MCF 10A (cell line): ENCODE results near the gene PRRX2. TPM values are rescaled to one million over a fixed set of nuclear protein-coding genes. Genes with fewer than 3 reads are reported as not detected.

Experiments used
- BruUV-seq: library from RNA; stranded (reverse); fragments of 400-500 nt; replicated peaks from 2 replicates; lab custom pipeline; 2021; lab: Mats Ljungman, UMichigan
- CTCF ChIA-PET: fragments of 300-600 bp; sonication (Branson Sonifier 250); formaldehyde crosslinking; extraction: SDS; loops from one replicate; lab custom pipeline; 2021; ENCODE audit warnings: antibody characterized with exemption, inconsistent platforms; lab: Yijun Ruan, JAX
- POLR2A ChIA-PET: fragments of 300-600, 350-650 bp; sonication (Branson Sonifier 250); formaldehyde crosslinking; extraction: SDS; loops from one replicate; lab custom pipeline; 2020; ENCODE audit warnings: antibody characterized with exemption, inconsistent platforms; lab: Yijun Ruan, JAX
- DNase-seq: peaks from one replicate; pipeline ENCODE4 v3.0.0-alpha.2; 2018; ENCODE audit not compliant: unreplicated experiment
- H3K27ac Mint-ChIP-seq: one replicate; pipeline ENCODE4 v1.8.0; 2022; ENCODE audit warnings: mild to moderate bottlenecking, low read depth, mixed read lengths; ENCODE audit not compliant: unreplicated experiment
- H3K27me3 Mint-ChIP-seq: one replicate; pipeline ENCODE4 v1.8.0; 2022; ENCODE audit warnings: mixed read lengths; ENCODE audit not compliant: insufficient read depth, unreplicated experiment
- H3K36me3 Mint-ChIP-seq: one replicate; pipeline ENCODE4 v1.8.0; 2022; ENCODE audit warnings: mild to moderate bottlenecking, moderate library complexity, mixed read lengths; ENCODE audit not compliant: insufficient read depth, unreplicated experiment
- H3K4me1 Mint-ChIP-seq: one replicate; pipeline ENCODE4 v1.8.0; 2022; ENCODE audit warnings: mixed read lengths; ENCODE audit not compliant: insufficient read depth, unreplicated experiment
- H3K4me3 Mint-ChIP-seq: one replicate; pipeline ENCODE4 v1.8.0; 2022; ENCODE audit warnings: mild to moderate bottlenecking, moderate library complexity, mixed read lengths; ENCODE audit not compliant: unreplicated experiment
- H3K9me3 Mint-ChIP-seq: one replicate; pipeline ENCODE4 v1.8.0; 2022; ENCODE audit warnings: mixed read lengths; ENCODE audit not compliant: unreplicated experiment
- intact Hi-C: fragments of 100-400 bp; cut with micrococcal nuclease; formaldehyde crosslinking; loops from 2 replicates; pipeline ENCODE4 v1.14.1; 2022
- total RNA-seq: library from RNA; stranded (reverse); gene quantifications from 2 replicates; pipeline ENCODE4 v1.2.3, GENCODE V29; 2022
- TF ChIP-seq, protein P1 (sequence below): fragments of 200-600 bp; IDR thresholded peaks from one replicate; pipeline ENCODE4 v1.8.0; 2022; ENCODE audit warnings: antibody characterized with exemption, mild to moderate bottlenecking; ENCODE audit not compliant: unreplicated experiment

Gene PRRX2
- total RNA-seq, 1 experiment from 2014 or later = not detected

DNA sequence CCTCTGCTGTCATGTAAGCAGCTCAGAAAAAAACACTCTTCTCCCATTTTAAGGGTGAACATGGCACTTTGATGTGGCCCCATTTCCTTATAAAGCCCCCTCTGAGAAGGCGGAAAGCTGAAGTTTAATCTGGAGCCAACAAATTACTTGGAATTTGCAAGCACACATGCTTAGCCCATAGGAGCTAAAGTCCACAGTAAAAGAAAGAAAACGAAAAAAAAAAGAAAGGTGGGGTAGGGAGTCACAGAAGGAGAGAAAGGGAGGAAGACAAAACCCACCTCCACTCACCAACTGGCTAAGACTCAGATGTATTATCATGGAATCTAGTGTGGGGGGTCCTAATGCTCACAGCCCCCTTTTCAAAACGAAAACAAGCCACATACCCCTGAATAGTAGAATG is 30.4 kb downstream of the PRRX2 start:
- H3K4me3 Mint-ChIP-seq = no peak overlapping the region
- CTCF ChIA-PET = interaction anchor here (0.7 kb wide), 1 partner anchor 1834 kb away, joined by 3 read pairs; no protein-coding TSS in a partner anchor
- no peak overlapping the region for H3K27ac Mint-ChIP-seq

DNA sequence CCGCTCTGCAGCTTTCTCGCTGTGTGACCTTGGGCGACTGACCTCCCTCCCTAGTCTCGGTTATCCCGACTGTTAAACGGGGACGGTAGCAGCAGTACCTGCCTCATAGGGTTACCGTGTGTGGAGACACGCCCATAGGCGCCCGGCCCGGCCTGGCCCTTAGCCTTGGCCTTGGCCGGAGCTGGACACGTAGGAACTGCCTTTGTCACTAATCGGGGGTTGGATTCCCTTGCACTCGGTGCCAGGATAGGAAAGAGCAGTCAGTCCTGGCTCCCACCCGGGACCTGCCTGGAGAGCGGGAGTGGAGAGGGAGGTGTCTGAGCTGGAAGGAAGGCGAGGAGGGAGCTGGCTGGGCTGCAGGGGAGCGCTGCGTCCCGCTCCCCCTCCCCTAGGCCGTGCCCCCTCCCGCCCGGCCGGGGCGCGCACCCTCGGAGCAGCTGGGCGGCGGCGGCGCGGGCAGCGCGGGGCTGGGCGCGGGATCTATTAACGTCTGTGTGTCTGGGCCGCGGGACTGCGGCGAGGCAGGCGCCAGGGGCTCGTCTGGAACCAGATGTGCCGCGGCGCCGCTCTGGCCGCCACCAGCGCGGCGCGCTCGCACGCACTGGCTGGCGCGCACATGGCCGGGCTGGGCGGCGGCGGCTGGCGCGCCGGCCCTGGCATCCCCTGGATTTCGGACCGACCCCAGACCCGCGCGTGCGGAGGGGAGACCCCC is 31.7 kb downstream of the PRRX2 start:
- Mint-ChIP-seq H3K27ac (no peak overlapping the region), H3K27me3 (peaks cover 25% of the 10 kb centered on the region), H3K36me3 (no peaks in the 10 kb centered on the region), H3K9me3 (no peaks in the 10 kb centered on the region), H3K4me3 (peak overlapping the region; percentile 61), H3K4me1 (no peaks in the 10 kb centered on the region)
- CTCF ChIA-PET = interaction anchor here (0.6 kb wide), 1 partner anchor 29 kb away, joined by 4 read pairs; no protein-coding TSS in a partner anchor
- POLR2A ChIA-PET = no interaction called here
- DNase-seq = no peak
- TF ChIP-seq, protein P1, sequence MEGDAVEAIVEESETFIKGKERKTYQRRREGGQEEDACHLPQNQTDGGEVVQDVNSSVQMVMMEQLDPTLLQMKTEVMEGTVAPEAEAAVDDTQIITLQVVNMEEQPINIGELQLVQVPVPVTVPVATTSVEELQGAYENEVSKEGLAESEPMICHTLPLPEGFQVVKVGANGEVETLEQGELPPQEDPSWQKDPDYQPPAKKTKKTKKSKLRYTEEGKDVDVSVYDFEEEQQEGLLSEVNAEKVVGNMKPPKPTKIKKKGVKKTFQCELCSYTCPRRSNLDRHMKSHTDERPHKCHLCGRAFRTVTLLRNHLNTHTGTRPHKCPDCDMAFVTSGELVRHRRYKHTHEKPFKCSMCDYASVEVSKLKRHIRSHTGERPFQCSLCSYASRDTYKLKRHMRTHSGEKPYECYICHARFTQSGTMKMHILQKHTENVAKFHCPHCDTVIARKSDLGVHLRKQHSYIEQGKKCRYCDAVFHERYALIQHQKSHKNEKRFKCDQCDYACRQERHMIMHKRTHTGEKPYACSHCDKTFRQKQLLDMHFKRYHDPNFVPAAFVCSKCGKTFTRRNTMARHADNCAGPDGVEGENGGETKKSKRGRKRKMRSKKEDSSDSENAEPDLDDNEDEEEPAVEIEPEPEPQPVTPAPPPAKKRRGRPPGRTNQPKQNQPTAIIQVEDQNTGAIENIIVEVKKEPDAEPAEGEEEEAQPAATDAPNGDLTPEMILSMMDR = no peak
- intact Hi-C loops = no loop called here
- no TSS peak for BruUV-seq

More for the DNA sequence above, 30.4 kb downstream of the PRRX2 start:
- no peaks in the 10 kb centered on the region for H3K9me3 Mint-ChIP-seq
- POLR2A ChIA-PET = interaction anchor here (0.6 to 0.8 kb wide), 2 partner anchors 10 to 46 kb away, joined by 3 read pairs; no protein-coding TSS in a partner anchor
- peaks cover 25% of the 10 kb centered on the region for H3K27me3 Mint-ChIP-seq
- no peaks in the 10 kb centered on the region for H3K4me1 Mint-ChIP-seq
- TF ChIP-seq, protein P1 = no peak
- no peaks in the 10 kb centered on the region for H3K36me3 Mint-ChIP-seq
- no TSS peak for BruUV-seq
- intact Hi-C loops = no loop called here
- no peak for DNase-seq

DNA sequence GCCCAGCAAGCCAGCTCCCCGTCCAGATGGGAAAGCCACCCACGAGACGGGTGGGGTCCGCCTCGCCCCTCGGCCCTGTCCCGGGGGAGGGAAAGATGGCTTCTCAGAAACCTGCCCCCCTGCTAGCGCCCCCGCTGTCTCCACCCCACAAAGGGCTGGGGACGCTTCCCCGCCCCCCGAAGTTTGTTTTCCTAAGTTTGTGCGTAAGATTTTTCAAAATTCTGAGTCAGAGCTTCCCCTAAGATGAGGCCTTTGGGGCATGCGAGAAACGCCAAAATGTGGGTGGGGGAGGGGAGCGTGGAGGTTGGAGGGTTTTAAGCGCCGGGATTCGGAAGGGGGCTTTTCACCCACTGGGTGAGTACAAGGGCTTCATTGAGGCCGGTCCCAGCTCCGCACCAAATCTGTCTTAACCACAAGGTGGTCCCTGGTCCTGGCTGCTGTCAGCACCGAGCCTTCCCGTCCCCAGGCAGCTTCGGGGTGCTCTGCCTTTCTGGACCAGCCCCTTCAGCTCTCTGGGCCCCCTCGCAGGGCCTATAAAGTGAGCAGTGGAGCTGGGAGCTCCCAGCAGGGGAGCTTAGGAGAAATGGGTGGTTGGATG is 32.3 kb downstream of the PRRX2 start:
- H3K9me3 Mint-ChIP-seq = no peaks in the 10 kb centered on the region
- H3K4me1 Mint-ChIP-seq = no peaks in the 10 kb centered on the region
- no peaks in the 10 kb centered on the region for H3K36me3 Mint-ChIP-seq
- intact Hi-C loops = no loop called here
- TF ChIP-seq, protein P1 = no peak
- ChIA-PET CTCF (interaction anchor here (0.6 kb wide), 1 partner anchor 21 kb away, joined by 3 read pairs; no protein-coding TSS in a partner anchor), POLR2A (no interaction called here)
- peaks cover 25% of the 10 kb centered on the region for H3K27me3 Mint-ChIP-seq
- H3K27ac Mint-ChIP-seq = no peak overlapping the region
- no TSS peak for BruUV-seq
- H3K4me3 Mint-ChIP-seq = peak overlapping the region; percentile 52
- peak; percentile 55 for DNase-seq

DNA sequence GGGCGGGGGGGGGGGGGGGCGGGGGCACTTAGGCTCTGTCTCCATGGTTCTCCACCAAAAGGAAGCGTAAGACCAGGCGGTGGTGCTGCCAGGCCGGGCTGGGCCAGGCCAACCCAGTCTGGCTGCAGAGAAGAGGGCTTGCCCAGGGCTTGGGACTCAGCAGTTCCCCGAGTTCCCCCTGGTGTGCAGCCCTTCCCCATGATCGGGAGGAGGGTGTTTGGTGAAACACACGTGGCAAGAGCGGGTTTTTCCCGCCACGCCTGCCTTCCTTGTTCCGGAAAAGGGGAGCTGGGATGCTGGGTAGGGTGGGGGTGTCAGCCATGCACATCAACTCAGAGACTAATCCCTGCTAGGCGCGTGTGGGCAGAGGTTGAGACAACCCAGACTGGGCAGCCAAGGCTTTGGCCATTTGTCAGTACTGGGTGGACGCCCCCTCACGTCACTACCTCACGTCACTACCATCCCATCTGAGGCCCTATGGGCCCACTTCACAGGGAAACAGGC is 32.9 kb downstream of the PRRX2 start:
- ChIA-PET CTCF (interaction anchor here (0.6 to 1.2 kb wide), 2 partner anchors 22 to 39 kb away, joined by 3 to 4 read pairs; no protein-coding TSS in a partner anchor), POLR2A (interaction anchor here (0.7 kb wide), 1 partner anchor 24 kb away, joined by 3 read pairs; no protein-coding TSS in a partner anchor)
- Mint-ChIP-seq H3K27ac (no peak overlapping the region), H3K4me1 (no peaks in the 10 kb centered on the region), H3K4me3 (no peak overlapping the region), H3K9me3 (no peaks in the 10 kb centered on the region), H3K36me3 (no peaks in the 10 kb centered on the region), H3K27me3 (peaks cover 25% of the 10 kb centered on the region)
- no TSS peak for BruUV-seq
- TF ChIP-seq, protein P1 = no peak
- no peak for DNase-seq
- intact Hi-C loops = no loop called here
